Spleen (tissue), 7 donors: ENCODE data around the gene RYR3.

Source experiments
- CTCF ChIP-seq, 11 experiments: fragments of 200-600 bp in 7 of 11; fragments of 450-650 bp in 4 of 11; sonication (generic) in 4 of 11; IDR thresholded peaks in 8 of 11; conservative IDR thresholded peaks in 3 of 11; 1 replicate in 7 of 11; 2 replicates in 4 of 11; pipeline versions ENCODE4 v1.4.0 to v1.8.0; 2016 to 2021; ENCODE audit warnings: antibody characterized with exemption in 11 of 11, inconsistent platforms in 4 of 11, mild to moderate bottlenecking in 1 of 11
- POLR2A ChIP-seq, 3 donors: fragments of 450-650 bp; IDR thresholded peaks; one replicate each; pipeline ENCODE4 v1.5.1; 2017; ENCODE audit warnings: antibody characterized with exemption in 3 of 3, mild to moderate bottlenecking in 1 of 3
- donor health status: DM: no; HTN: no; CAD: no; lungs with moderate emphysema.
- donor health status: DM: no; HTN: no; CAD: no.
- donor health status: DM: no; HTN: no; CAD: no.

GRCh38 chr15:33438396-33438795 is 127.6 kb downstream of the RYR3 start:
- no peak for TF ChIP-seq CTCF (IDR thresholded peaks at IDR 0.05 in 8 of 11, conservative IDR thresholded peaks at IDR 0.05 in 3 of 11)
- no peak for TF ChIP-seq POLR2A (IDR thresholded peaks at IDR 0.05)
